ENCODE results near the gene ITIH3. TPM values are rescaled to one million over a fixed set of nuclear protein-coding genes. Genes with fewer than 3 reads are reported as not detected.

The ITIH3 gene
- polyA plus RNA-seq, 3 donors = 4.1 to 6.0 (median 5.1) TPM

DNA sequence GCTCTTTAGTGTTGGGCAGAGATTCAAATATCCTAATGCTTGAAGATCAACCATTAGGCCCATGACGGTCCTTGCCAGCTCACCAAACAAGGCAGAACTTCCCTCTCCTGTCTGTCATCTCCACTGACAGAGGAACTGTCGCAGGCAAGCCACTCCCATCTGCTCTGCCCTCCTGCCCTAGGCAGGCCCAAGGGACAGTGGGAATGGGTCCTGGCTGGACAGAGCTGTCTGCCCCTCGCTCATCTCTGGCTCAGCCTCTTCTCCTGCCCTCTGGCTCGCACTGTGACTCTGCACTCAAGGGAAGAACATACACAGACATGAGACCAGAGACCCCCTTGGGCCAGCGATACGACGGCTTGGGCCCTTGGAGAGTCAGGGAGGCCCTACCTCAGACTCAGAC, 47.8 kb downstream of the ITIH3 start:
- DNase-seq (ENCODE audit: low read depth in 3 of 3, low spot score in 2 of 3) = no peak

DNA sequence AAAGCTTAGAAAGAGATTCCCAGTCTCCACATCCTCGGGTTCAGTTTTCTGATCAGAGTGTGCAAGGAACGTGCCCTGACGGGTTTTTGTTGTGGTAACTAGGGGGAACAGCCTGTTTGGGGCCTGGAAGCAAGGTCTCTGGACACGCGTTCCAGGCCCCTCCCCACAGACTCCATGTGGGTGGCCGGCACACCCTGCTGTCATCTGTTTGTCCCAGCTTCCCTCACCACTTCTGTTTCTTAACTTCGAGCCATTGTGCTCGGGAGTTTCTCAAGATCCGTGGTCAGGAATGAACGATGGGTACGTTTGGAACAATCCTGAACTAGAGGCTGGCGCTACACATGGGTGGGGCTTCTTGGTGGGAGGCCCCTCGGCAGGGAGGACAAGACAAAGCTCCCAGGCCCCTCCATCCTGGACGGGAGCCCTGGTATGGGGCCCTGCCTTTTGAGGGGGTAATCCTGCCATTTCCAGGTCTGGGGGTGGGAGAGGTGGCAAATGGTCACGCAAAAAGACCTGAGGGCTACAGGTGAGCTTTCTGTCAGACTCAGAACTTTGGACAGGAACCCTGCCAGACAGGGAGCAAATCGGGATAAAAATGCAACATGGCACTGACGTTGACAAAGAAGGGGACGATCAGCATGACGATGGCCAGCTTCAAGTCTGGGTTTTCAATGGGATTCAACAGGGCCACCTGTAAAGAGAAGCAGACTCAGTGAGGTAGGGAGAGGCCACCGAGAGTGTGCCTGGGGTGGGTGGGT, 48.7 kb downstream of the ITIH3 start:
- no peak for DNase-seq (ENCODE audit: low read depth in 3 of 3, low spot score in 2 of 3)

DNA sequence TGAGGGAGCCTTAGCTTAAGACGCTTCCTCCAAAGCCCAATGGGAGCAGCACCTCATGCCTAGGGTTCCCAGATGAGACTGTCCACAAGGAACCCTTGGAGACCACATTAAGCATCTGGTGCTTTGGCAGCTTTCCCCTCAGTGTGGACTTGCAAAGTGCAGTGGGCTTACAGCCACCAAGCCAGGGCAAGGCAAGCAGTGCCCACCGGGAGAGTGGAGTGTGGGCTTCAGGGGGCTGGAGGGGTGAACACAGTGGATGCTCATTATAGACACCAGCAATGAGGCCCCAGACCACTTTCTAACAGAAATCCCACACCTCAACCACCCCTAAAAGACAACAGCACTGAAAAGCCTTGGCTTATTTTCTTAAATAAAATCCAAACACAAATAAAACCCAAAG, 49.3 kb downstream of the ITIH3 start:
- no peak for DNase-seq (ENCODE audit: low read depth in 3 of 3, low spot score in 2 of 3)

DNA sequence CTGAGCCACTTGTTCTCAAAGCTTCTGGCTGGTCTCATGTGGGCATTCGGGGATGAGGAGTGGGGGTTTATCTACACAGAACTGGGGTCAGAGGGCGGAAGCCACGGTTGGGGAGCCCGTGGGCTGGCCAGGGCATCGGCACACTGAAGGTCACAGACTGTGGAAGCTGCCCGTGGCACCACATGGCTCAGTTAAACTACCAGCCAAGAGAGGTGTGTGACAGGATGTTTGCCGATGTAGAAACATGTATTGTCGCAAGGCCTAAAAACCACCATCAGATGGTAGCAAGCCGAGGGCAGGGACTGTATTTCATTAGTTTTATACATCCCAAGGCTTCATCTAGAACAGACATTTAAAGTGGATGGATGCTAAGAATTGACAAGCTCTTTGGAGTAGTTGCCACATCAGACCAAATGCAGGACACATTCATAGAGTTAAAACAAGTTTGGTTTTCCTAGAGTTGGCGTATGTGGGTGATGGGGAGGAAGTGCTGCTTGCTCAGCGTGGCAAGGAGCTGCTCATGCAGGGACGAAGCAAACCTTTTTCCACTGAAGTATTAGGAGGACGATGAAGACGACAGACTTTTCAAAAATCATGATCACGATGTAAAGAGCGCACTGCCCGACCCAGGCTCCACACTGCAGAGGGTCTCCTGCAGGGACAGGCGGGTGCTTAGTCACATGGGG, 49.8 kb downstream of the ITIH3 start:
- DNase-seq (ENCODE audit: low read depth in 3 of 3, low spot score in 2 of 3) = no peak

DNA sequence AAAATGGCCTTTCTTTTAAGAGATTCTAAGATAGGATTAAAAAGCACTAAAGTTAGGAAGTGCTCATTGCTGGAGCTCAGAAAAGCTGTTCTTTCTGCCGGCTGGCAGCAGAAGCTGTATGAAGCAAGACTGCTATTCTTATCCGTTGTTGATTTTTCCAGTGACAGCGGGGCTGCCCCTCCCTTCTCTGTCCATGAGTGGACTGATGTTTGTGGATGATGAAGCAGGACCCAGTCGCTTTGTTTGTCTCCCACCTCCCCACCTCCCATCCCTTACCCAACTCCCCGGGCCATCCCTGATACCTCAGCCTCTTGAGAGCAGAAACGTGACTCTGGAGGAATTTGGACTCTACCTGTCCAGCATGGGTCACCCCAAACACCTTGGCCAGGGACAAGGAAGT, 50.6 kb downstream of the ITIH3 start:
- no peak for DNase-seq (ENCODE audit: low read depth in 3 of 3, low spot score in 2 of 3)

DNA sequence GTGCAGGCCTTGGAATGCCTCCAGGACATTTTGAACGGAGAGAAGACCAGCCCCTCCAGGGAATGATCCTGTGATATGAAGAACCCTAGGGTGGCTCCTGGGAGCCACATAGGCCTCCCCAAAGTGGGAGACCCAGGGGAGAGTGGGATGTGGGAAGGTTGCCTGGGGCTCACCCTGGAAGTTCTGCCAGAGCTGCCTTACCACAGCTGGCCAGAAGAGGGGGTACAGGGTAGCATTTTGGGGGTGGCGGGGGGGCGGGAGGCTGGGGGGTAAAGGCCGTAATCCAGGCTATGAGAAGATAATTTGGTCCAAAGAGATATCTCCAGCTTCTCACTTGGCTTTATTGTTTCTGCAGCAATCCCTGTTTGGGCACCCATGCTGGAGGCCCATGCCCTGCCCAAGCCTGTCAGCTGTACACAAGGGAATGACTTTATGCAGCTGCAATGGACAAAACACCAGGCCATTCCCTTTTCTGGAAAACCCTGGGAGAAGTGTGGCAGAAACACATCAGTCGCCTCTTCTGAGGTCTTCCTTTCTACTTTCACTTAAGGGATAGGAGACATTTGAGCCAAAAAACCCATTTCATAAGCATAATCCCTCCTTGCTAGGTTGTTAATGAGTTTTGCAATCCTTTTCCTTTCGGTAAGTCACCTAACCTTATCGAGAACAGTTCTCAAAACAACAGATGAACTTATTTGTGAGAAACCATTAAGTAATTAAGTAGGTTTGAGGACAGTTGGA, 51.3 kb downstream of the ITIH3 start:
- no peak for DNase-seq (ENCODE audit: low read depth in 3 of 3, low spot score in 2 of 3)

DNA sequence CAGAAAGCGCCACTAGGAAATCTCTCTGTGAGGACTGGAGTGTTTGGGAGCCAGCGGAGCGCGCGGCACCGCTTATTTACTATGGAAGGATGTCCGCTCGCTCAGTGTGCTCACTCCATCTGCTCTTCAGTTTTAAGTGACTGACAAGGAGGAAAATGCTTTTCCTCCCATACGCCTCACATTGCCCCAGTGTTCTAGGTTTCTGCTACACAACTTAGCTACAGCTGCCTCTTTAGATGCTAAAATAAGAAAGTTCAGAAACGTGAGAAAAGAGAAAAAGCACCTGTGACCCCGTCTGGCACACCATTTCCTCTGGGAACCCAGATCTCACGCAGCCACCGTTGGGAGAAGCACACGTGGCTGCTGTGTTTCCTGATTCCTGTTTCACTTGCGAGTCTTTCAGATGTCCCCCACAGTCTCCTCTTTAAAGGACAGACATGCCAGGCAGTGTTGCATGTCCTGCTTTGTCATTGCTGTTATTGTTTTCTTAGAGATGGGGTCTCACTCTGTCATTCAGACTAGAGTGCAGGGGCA, 51.9 kb downstream of the ITIH3 start:
- no peak for DNase-seq (ENCODE audit: low read depth in 3 of 3, low spot score in 2 of 3)

DNA sequence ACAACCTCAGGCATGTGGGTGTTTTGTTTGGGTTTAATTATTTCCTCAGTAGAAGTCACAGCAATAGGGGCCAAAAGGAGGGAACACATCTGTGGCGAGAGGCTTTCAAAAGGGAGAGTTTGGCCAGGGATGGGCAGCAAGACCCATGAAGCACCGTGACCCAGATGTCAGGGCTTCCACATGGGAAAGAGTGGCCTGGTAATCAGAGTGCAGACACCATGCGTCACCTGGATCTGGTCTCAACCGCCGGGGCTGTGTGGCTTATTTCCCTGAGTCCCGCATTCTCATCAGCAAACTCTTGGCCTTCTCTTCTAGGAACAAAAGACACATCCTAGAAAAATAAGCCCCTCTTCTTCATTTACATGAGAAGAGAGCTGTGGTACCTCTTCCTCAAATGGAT, 52.6 kb downstream of the ITIH3 start:
- no peak for DNase-seq (ENCODE audit: low read depth in 3 of 3, low spot score in 2 of 3)

DNA sequence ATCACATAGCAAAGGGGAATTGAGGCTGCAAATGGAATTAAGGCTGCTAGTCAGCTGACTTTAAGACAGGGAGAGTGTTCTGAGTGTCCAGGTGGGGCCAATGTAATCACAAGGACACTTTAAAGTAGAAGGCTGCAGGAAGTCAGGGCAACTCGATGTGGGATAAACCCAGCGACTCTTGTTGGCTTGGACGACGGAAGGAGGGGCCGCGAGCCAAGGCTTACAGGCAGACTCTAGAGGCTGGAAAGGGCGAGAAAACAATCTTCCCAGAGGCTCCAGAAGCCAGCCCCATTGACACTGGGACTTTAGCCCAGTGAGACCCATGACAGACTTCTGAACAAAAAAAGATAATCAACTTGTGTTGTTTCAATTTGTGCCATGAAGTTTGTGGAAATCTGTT, 53.1 kb downstream of the ITIH3 start:
- no peak for DNase-seq (ENCODE audit: low read depth in 3 of 3, low spot score in 2 of 3)

DNA sequence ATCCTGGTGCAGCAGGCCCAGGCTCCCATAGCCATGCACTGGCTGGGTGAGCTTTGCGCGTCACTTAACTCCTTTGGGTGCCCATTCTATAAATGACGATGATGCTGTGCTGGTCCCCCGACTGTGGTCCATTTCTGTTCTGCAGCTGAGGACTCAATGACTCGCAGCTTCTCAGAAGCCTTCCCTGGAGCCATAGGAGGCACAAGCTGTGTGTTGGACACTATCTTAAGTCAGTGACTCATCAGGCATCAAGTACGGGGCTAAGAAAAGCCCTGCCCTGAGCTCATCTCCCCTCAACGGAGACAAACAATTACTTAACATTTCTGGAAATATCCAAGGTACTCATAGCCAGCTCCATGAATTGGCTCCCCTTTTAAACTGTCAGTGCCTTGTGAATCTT, 54.0 kb downstream of the ITIH3 start:
- DNase-seq (ENCODE audit: low read depth in 3 of 3, low spot score in 2 of 3) = no peak

DNA sequence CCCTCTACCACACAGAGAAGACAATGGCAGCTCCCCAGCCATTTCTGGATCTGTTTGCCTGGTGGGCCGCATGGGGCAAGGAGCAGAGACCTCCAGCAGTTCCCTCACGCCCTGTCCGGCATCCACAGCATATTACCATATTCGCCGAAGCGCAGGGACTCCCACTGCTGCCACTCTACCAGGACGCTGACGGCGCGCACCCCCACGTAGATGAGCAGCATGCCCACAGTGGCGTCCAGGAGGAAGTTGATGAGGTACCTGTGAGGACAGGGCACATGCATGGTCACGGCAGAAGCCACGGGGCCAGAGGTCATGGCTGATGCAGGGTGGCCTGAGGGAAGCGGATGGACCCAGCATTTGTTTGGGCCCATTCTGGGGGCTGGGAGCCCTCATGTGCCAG, 55.1 kb downstream of the ITIH3 start:
- no peak for DNase-seq (ENCODE audit: low read depth in 3 of 3, low spot score in 2 of 3)

DNA sequence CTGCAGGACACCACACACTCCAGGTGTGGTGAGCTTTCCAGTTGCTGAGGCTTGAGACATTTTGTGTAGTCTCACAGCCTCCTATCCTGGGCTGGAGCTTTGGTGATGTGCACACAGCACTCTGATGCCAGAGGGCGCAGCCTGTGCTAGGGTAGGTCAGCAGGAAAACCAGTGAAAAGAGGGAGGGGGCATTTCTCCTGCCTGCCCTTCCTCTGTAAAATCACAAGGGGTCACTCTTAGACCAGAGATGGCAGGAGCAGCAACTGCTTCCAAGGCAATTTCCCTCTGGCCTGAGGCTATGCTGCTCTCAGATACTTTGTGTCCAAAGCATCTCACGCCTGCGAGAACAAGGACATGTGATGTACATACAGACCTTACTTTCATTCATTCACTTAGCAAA, 56.8 kb downstream of the ITIH3 start:
- no peak for DNase-seq (ENCODE audit: low read depth in 3 of 3, low spot score in 2 of 3)

DNA sequence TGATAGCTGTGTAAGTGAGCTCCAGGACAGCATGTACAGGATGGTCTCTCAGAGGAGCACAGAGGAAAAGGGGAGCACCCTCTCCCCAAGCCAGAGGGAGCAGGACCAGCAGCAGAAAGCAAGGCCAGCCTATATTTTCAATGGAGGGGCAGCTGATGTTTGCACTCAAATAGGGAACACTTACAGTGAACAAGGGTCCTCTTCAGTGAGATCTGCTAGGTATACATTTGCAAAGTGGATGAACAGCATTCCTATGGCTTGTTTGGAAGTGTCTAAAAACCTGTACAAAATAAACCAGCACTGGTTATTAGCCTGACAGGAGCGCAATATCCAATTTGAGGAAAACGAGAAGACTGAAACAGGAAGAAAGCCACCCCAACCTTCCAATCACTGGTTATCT, 57.8 kb downstream of the ITIH3 start:
- no peak for DNase-seq (ENCODE audit: low read depth in 3 of 3, low spot score in 2 of 3)

DNA sequence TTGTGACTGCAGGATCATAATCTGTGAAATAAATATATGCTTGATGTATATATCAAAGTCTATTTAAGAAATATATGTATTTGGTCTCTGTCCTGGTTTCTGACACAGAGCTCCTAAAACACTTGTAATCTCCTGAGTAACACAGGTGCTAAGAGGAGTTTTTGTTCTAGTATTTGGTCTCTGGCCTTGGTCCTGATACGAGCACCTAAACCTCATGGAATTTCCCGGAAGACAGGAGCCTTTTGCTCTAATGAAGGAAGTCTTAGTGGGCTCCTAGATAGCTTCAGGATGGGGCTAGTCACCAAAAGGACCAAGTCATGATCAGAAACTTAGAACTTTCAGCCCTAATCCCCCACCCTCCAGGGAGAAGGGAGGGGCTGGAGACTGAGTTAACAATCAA, 59.4 kb downstream of the ITIH3 start:
- no peak for DNase-seq (ENCODE audit: low read depth in 3 of 3, low spot score in 2 of 3)

DNA sequence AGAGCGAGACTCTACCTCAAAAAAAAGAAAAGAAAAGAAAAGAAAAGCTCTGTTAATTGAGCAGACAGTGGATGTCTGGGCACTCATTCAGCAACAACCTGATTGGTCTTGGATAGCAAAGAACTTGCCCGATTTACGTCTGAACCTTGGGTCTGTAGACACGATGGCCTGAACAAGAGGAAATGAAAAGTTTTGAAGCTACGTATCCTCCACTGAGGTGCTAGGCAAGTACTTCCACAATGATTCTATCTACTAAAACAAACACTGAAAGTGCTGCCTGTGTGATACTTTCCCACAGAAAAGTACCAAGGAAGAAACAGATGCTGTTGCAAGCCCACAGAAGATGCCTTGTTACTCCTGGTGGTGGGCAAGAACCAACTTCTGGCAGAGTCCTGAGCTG, 62.1 kb downstream of the ITIH3 start:
- no peak for DNase-seq (ENCODE audit: low read depth in 3 of 3, low spot score in 2 of 3)

DNA sequence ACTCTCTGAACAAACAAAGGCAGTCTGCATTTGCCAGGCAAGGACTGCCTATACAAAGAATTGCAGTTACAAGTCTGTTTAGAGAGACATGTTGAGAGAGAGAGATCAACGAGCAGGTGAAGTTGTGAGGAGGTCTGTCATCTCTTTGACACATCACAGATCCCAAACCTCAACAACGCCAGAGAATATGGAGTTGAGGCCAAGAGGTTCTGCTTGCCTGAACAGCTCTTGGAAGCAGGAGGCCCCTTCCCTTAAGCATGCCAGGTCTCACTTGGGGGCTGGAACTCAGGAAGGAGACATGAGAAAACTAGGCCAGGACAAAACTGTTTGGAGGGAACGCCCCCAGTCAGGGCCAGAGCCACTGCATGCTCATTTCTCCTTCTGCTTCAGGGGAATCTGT, 62.5 kb downstream of the ITIH3 start:
- DNase-seq (ENCODE audit: low read depth in 3 of 3, low spot score in 2 of 3) = no peak

DNA sequence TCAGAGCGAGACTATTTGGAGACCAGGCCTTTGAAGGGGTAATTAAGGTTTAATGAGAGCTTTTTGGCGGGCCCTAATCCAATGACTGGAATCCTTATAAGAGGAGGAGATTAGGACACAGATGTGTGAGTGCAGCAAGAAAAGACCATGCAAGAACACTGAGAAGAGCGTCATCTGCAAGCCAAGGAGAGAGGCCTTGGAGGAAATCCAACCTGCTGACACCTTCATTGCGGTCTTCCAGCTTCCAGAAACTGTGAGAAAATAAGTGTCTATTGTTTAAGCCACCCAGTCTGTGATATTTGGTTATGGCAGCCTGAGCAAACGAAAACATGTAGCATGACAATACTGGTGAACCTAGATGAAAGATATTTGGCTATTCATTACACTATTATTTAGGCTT, 63.3 kb downstream of the ITIH3 start:
- no peak for DNase-seq (ENCODE audit: low read depth in 3 of 3, low spot score in 2 of 3)

Other genes with a start within 250 kb of the ITIH3 start
- gene PBRM1, start 108.9 kb upstream of the ITIH3 start, polyA plus RNA-seq (ENCODE audit: insufficient read length in 3 of 3) = 10 to 100 TPM; 56.4 to 63.4 (median 58.7) TPM
- gene GNL3, start 108.8 kb upstream of the ITIH3 start, polyA plus RNA-seq (ENCODE audit: insufficient read length in 3 of 3) = 100 to 1,000 TPM in 1 of 3 donors, 10 to 100 TPM in 2; 95.2 to 107 (median 98.3) TPM
- 100 to 1,000 TPM; 140 to 150 (median 147) TPM for gene GLT8D1, start 89.0 kb upstream of the ITIH3 start, polyA plus RNA-seq (ENCODE audit: insufficient read length in 3 of 3)
- gene SPCS1, start 88.7 kb upstream of the ITIH3 start, polyA plus RNA-seq (ENCODE audit: insufficient read length in 3 of 3) = 100 to 1,000 TPM; 166 to 171 (median 169) TPM
- 10 to 100 TPM; 24.2 to 28.7 (median 27.3) TPM for gene NEK4, start 23.9 kb upstream of the ITIH3 start, polyA plus RNA-seq (ENCODE audit: insufficient read length in 3 of 3)
- gene ITIH1, start 17.2 kb upstream of the ITIH3 start, polyA plus RNA-seq (ENCODE audit: insufficient read length in 3 of 3) = under 1 TPM in 2 of 3 donors, not detected in 1; 0.35 to 0.48 TPM
- gene ITIH4, start 35.9 kb downstream of the ITIH3 start, polyA plus RNA-seq (ENCODE audit: insufficient read length in 3 of 3) = 1 to 10 TPM; 4.3 to 7.0 (median 5.2) TPM
- under 1 TPM in 2 of 3 donors, not detected in 1; 0.22 to 0.45 TPM for gene MUSTN1, start 40.2 kb downstream of the ITIH3 start, polyA plus RNA-seq (ENCODE audit: insufficient read length in 3 of 3)
- 10 to 100 TPM; 14.7 to 15.8 (median 15.2) TPM for gene STIMATE, start 102.8 kb downstream of the ITIH3 start, polyA plus RNA-seq (ENCODE audit: insufficient read length in 3 of 3)